ENCODE data around the gene SND1.

The SND1 gene

GRCh38 chr7:127879942-127880341 lies 227.9 kb downstream of the SND1 start (continued):
- no peak for TF ChIP-seq ZSCAN5A (tag by site-specific recombination; IDR thresholded peaks at IDR 0.05)
- no peak for TF ChIP-seq PRDM6 (tag by site-specific recombination; IDR thresholded peaks at IDR 0.05)
- no peak for TF ChIP-seq ZNF404 (tag by site-specific recombination; IDR thresholded peaks at IDR 0.05)

GRCh38 chr7:127880454-127880853 lies 228.5 kb downstream of the SND1 start:
- H3K4me1 ChIP-seq (ENCODE audit: control insufficient read depth, insufficient read depth, low read length): no peaks in the 10 kb centered on the region
- no peaks in the 10 kb centered on the region for H3K9me3 ChIP-seq (ENCODE audit: control insufficient read depth, insufficient read depth, low read depth, low read length)
- CTCF ChIA-PET: interaction anchor here (1.2 to 1.3 kb wide), 2 partner anchors 139 to 328 kb away, joined by 3 to 4 read pairs; no protein-coding TSS in a partner anchor
- TF ChIP-seq ZNF76 (tag by site-specific recombination; IDR thresholded peaks at IDR 0.05; ENCODE audit: borderline replicate concordance, low read depth): no peak
- no peak for TF ChIP-seq BCL6B (tag by site-specific recombination; IDR thresholded peaks at IDR 0.05)
- TF ChIP-seq ZNF621 (tag by site-specific recombination; IDR thresholded peaks at IDR 0.05): no peak
- TF ChIP-seq ZNF416 (tag by site-specific recombination; IDR thresholded peaks at IDR 0.05): no peak
- TF ChIP-seq YY1 (tag by site-specific recombination; IDR thresholded peaks at IDR 0.05): no peak
- no peak for TF ChIP-seq ZNF837 (tag by site-specific recombination; IDR thresholded peaks at IDR 0.05)
- no peak for TF ChIP-seq ZNF37A (tag by site-specific recombination; IDR thresholded peaks at IDR 0.05)
- no peak for TF ChIP-seq ZNF23 (tag by site-specific recombination; IDR thresholded peaks at IDR 0.05; ENCODE audit: borderline replicate concordance)
- TF ChIP-seq KLF17 (tag by site-specific recombination; IDR thresholded peaks at IDR 0.05): no peak
- TF ChIP-seq ZNF549 (tag by site-specific recombination; IDR thresholded peaks at IDR 0.05): no peak
- no peaks in the 10 kb centered on the region for H3K36me3 ChIP-seq (ENCODE audit: control insufficient read depth in 2 of 2, insufficient read depth in 1 of 2, low read length in 2 of 2)
- no peak overlapping the region for H3K4me3 ChIP-seq (ENCODE audit: low read depth, low read length)
- no peak overlapping the region for H3K27ac ChIP-seq (ENCODE audit: extremely low read depth, low read depth, low read length)
- POLR2A ChIA-PET: no interaction called here

- CTCF ChIA-PET: interaction anchor here (1.3 kb wide), 1 partner anchor 327 kb away, joined by 4 read pairs; no protein-coding TSS in a partner anchor
- no peaks in the 10 kb centered on the region for H3K4me1 ChIP-seq (ENCODE audit: control insufficient read depth, insufficient read depth, low read length)
- no peaks in the 10 kb centered on the region for H3K36me3 ChIP-seq (ENCODE audit: control insufficient read depth in 2 of 2, insufficient read depth in 1 of 2, low read length in 2 of 2)
- POLR2A ChIA-PET: no interaction called here
- no peak overlapping the region for H3K27ac ChIP-seq (ENCODE audit: extremely low read depth, low read depth, low read length)
- H3K4me3 ChIP-seq (ENCODE audit: low read depth, low read length): no peak overlapping the region
- H3K9me3 ChIP-seq (ENCODE audit: control insufficient read depth, insufficient read depth, low read depth, low read length): no peaks in the 10 kb centered on the region
- TF ChIP-seq IKZF3 (tag by site-specific recombination; IDR thresholded peaks at IDR 0.05) (no peak), ZNF571 (tag by site-specific recombination; IDR thresholded peaks at IDR 0.05) (no peak), ZBTB44 (tag by site-specific recombination; IDR thresholded peaks at IDR 0.05) (no peak), SETDB1 (IDR thresholded peaks at IDR 0.05; ENCODE audit: insufficient read length, low read length) (no peak), ZNF433 (tag by site-specific recombination; IDR thresholded peaks at IDR 0.05; ENCODE audit: low read depth) (no peak), ZNF239 (tag by site-specific recombination; IDR thresholded peaks at IDR 0.05) (no peak), ZNF610 (tag by site-specific recombination; IDR thresholded peaks at IDR 0.05; ENCODE audit: borderline replicate concordance) (no peak), ZNF623 (tag by site-specific recombination; IDR thresholded peaks at IDR 0.05) (no peak), ZFP69B (tag by site-specific recombination; IDR thresholded peaks at IDR 0.05) (no peak), ZNF645 (tag by site-specific recombination; IDR thresholded peaks at IDR 0.05) (no peak), SP3 (tag by site-specific recombination; IDR thresholded peaks at IDR 0.05) (no peak), ZEB2 (tag by site-specific recombination; IDR thresholded peaks at IDR 0.05) (no peak), OVOL3 (tag by site-specific recombination; IDR thresholded peaks at IDR 0.05) (no peak), GLI4 (tag by site-specific recombination; IDR thresholded peaks at IDR 0.05) (no peak)
Observed at GRCh38 chr7:127881564-127881963, 229.6 kb downstream of the SND1 start.
